ENCODE results near the gene DOK3. TPM values are rescaled to one million over a fixed set of nuclear protein-coding genes. Genes with fewer than 3 reads are reported as not detected.
A peak's percentile ranks its signal among the peaks of the same experiment; 100 is the strongest.

The DOK3 gene
- total RNA-seq, 4 donors from 2014 or later: 2.1 to 52.0 (median 5.5) TPM

DNA sequence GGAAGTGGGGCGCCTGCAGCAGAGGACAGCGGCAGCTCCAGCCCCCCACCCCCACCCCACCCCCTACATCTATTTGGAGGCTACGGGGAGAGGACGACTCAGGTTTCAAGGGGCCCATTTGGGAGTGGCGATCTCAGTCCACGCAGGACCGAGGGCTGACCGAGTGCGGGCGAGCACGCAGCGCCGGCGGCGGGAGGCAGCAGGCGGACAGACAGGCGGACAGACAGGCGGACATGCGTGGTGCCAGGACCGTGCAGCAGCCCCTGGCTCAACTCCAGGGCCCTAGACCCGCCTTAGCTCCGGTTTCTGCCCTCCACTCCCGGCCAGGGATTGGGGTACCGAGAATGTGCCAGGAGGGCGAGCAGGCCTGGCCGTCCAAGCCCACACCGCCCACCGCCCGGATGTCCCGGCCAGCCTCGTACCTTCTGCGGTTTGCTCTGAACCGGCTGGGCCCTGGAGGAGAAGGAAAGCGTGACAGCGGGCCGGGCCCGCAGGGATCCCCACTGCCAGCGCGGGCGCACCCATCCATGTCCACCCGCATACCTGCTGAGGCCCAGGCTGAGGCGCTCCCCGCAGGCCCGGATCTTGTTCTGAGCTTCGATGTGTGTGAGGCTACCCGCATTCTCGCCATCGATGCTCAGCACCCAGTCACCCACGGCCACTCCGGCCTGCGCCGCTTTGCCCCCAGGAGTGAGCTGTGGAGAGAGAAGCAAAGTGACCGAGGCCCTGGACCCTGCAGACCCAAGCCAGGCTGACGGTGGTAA is 17.5 kb downstream of the DOK3 start:
- peak overlapping the region in 1 of 4 donors; percentile 90 for H3K27ac ChIP-seq
- peaks cover 0 to 36% (median 0%) of the 10 kb centered on the region in 3 donors for H3K36me3 ChIP-seq
- no peak overlapping the region for H3K4me3 ChIP-seq
- DNase-seq: no peak
- no peaks in the 10 kb centered on the region for H3K9me3 ChIP-seq
- TF ChIP-seq, protein P1, sequence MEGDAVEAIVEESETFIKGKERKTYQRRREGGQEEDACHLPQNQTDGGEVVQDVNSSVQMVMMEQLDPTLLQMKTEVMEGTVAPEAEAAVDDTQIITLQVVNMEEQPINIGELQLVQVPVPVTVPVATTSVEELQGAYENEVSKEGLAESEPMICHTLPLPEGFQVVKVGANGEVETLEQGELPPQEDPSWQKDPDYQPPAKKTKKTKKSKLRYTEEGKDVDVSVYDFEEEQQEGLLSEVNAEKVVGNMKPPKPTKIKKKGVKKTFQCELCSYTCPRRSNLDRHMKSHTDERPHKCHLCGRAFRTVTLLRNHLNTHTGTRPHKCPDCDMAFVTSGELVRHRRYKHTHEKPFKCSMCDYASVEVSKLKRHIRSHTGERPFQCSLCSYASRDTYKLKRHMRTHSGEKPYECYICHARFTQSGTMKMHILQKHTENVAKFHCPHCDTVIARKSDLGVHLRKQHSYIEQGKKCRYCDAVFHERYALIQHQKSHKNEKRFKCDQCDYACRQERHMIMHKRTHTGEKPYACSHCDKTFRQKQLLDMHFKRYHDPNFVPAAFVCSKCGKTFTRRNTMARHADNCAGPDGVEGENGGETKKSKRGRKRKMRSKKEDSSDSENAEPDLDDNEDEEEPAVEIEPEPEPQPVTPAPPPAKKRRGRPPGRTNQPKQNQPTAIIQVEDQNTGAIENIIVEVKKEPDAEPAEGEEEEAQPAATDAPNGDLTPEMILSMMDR (IDR thresholded peaks at IDR 0.05): no peak
- no peak for TF ChIP-seq POLR2A (IDR thresholded peaks at IDR 0.05)
- H3K27me3 ChIP-seq: no peaks in the 10 kb centered on the region
- H3K4me1 ChIP-seq: peaks cover 7 to 55% (median 23%) of the 10 kb centered on the region in 4 donors

DNA sequence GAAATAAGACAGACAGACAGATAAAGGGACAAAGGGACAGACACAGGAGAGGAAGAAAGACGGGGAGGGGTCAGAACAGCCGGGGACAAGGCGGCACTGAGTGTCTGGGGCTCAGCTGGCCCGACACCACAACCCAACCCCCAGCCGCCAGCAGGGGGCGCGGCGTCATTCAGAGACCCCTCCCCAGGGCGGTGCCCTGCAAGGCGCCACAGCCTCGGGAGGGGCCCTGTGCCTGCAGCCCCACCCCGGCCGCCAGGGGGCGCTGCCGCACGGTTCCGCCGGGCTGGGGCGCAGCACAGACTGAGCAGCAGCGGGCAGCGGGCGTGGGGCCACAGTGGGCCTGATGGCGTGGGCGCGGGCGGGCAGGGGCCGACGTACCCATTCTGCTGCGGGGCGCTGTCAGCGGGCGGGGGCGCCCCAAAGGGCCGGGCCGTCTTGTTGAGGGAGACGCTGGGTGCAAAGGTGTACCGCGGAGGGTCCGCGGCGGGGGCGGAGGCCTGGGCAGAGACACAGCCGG is 18.1 kb downstream of the DOK3 start:
- no peak for DNase-seq
- Histone ChIP-seq H3K36me3 (peaks cover 0 to 38% (median 0%) of the 10 kb centered on the region in 3 donors), H3K27me3 (no peaks in the 10 kb centered on the region), H3K4me1 (peaks cover 7 to 52% (median 19%) of the 10 kb centered on the region in 4 donors), H3K27ac (peak overlapping the region in 1 of 4 donors; percentile 90), H3K9me3 (no peaks in the 10 kb centered on the region), H3K4me3 (no peak overlapping the region)
- TF ChIP-seq POLR2A (IDR thresholded peaks at IDR 0.05): no peak
- TF ChIP-seq, protein P1 (IDR thresholded peaks at IDR 0.05): peak; percentile 25 to 70 (median 54)

GRCh38 chr5:177490992-177491391 is 18.6 kb downstream of the DOK3 start:
- Histone ChIP-seq H3K9me3 (no peaks in the 10 kb centered on the region), H3K36me3 (peaks cover 0 to 38% (median 0%) of the 10 kb centered on the region in 3 donors), H3K4me1 (peaks cover 7 to 48% (median 16%) of the 10 kb centered on the region in 4 donors), H3K27ac (peak overlapping the region in 1 of 4 donors; percentile 90), H3K4me3 (no peak overlapping the region), H3K27me3 (no peaks in the 10 kb centered on the region)
- TF ChIP-seq, protein P1 (IDR thresholded peaks at IDR 0.05): no peak
- no peak for DNase-seq

DNA sequence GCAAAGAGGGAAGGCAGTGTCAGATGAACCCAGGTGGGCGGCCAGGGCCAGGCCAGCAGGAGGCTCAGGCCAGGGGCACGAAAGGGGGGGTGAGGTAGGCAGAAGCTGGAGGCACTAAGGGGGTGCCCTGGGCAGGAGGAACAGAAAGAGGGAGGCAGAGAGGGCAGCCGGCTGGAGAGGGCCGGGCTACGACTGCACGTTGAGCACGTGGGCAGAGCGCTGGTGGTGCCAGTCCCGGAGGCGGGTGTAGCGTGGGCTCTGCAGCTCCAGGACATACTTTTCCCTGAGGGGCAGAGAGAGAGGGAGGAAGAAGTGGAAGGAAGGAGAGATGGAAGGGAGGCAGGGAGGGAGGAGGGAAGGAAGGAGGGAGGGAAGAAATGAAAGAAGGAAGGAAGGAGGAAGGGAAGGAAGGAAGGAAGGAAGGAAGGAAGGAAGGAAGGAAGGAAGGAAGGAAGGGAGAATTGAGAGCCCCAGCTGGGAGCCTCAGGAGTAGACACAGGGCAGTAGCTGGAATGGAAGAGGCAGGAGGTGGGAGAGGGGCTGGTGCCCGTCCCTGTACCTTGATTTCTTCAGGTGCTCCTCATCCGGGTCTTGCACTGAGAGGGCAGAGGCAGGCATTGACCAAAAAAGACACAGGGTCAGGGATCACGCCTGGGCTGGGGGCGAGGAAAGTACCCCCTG is 19.2 kb downstream of the DOK3 start:
- Histone ChIP-seq H3K4me3 (no peak overlapping the region), H3K9me3 (no peaks in the 10 kb centered on the region), H3K36me3 (peaks cover 0 to 42% (median 0%) of the 10 kb centered on the region in 3 donors), H3K4me1 (peaks cover 3 to 48% (median 15%) of the 10 kb centered on the region in 4 donors), H3K27me3 (no peaks in the 10 kb centered on the region), H3K27ac (peak overlapping the region in 1 of 4 donors; percentile 90)
- DNase-seq: no peak
- TF ChIP-seq POLR2A (IDR thresholded peaks at IDR 0.05): no peak
- TF ChIP-seq, protein P1 (IDR thresholded peaks at IDR 0.05): no peak

- Histone ChIP-seq H3K9me3 (no peaks in the 10 kb centered on the region), H3K4me3 (no peak overlapping the region), H3K4me1 (peaks cover 0 to 35% (median 3%) of the 10 kb centered on the region in 4 donors), H3K27ac (no peak overlapping the region), H3K27me3 (no peaks in the 10 kb centered on the region), H3K36me3 (peaks cover 0 to 42% (median 0%) of the 10 kb centered on the region in 3 donors)
- TF ChIP-seq, protein P1 (IDR thresholded peaks at IDR 0.05): peak in 4 of 6 experiments; percentile 6 to 26 (median 22)
- no peak for TF ChIP-seq POLR2A (IDR thresholded peaks at IDR 0.05)
- DNase-seq: peak in 1 of 3 donors; percentile 71
Measured at GRCh38 chr5:177489119-177489716, 20.4 kb downstream of the DOK3 start.
